Thyroid gland (tissue), 4 donors: ENCODE measurements around the gene RDX. TPM values are rescaled to one million over a fixed set of nuclear protein-coding genes. Genes with fewer than 3 reads are reported as not detected.

Experiments used
- DNase-seq, 2 donors: peaks; one replicate each; pipeline ENCODE4 v3.0.0-alpha.2; 2019
- H3K27ac ChIP-seq, 3 donors: fragments of 200-600 bp; sonication (generic); 1 replicate in 2 of 3; 2 replicates in 1 of 3; pipeline ENCODE4 v1.5.1; 2016 to 2019; ENCODE audit warnings: mild to moderate bottlenecking in 1 of 3, moderate library complexity in 1 of 3
- H3K27me3 ChIP-seq: fragments of 200-600 bp; sonication (generic); one replicate; pipeline ENCODE4 v1.5.1; 2019
- H3K36me3 ChIP-seq, 2 donors: fragments of 200-600 bp; sonication (generic); one replicate each; pipeline ENCODE4 v1.5.1; 2016 to 2019
- H3K4me1 ChIP-seq, 2 donors: fragments of 200-600 bp; sonication (generic); one replicate each; pipeline ENCODE4 v1.5.1; 2017 to 2019
- H3K4me3 ChIP-seq, 3 donors: fragments of 200-600 bp; sonication (generic); replicated peaks in 1 of 3; 1 replicate in 2 of 3; 2 replicates in 1 of 3; pipeline ENCODE4 v1.5.1; 2016; ENCODE audit warnings: mild to moderate bottlenecking in 1 of 3
- H3K9me3 ChIP-seq: fragments of 200-600 bp; sonication (generic); one replicate; pipeline ENCODE4 v1.5.1; 2017
- CTCF ChIP-seq, 6 experiments: fragments of 200-600 bp in 3 of 6; fragments of 450-650 bp in 3 of 6; sonication (generic) in 3 of 6; IDR thresholded peaks; one replicate each; pipeline ENCODE4 v1.5.1; 2016 to 2019; ENCODE audit warnings: antibody characterized with exemption in 6 of 6, mild to moderate bottlenecking in 2 of 6, inconsistent platforms in 1 of 6, moderate library complexity in 1 of 6
- POLR2A ChIP-seq, 2 donors: fragments of 450-650 bp; IDR thresholded peaks; one replicate each; pipeline ENCODE4 v1.6.1; 2017; ENCODE audit warnings: antibody characterized with exemption in 2 of 2, mild to moderate bottlenecking in 2 of 2, moderate library complexity in 1 of 2
- WGBS, 2 donors: methylation state at CpG; one replicate each; pipeline ENCODE4 v1.1.5; 2017; 5-methylcytosine and 5-hydroxymethylcytosine counted together
- intact Hi-C: fragments of 100-400 bp; cut with DNase I; formaldehyde crosslinking; loops from one replicate; pipeline ENCODE4 v1.15.1; 2023
- total RNA-seq, 4 donors: library from RNA; depleted of rRNA; stranded (reverse); fragments of >200 nt; gene quantifications; one replicate each; pipeline ENCODE4 v1.2.3, GENCODE V29; 2016

The RDX gene
- total RNA-seq, 4 donors from 2014 or later: 83.2 to 138 (median 107) TPM

- no peaks in the 10 kb centered on the region for H3K9me3 ChIP-seq
- peaks cover 3 to 4% of the 10 kb centered on the region in 2 donors for H3K4me1 ChIP-seq
- no peak overlapping the region for H3K4me3 ChIP-seq
- no peak for TF ChIP-seq CTCF (IDR thresholded peaks at IDR 0.05)
- no peak for TF ChIP-seq POLR2A (IDR thresholded peaks at IDR 0.05)
- H3K27me3 ChIP-seq: no peaks in the 10 kb centered on the region
- H3K27ac ChIP-seq: no peak overlapping the region
- DNase-seq: no peak
- H3K36me3 ChIP-seq: no peaks in the 10 kb centered on the region
- 81 to 83% methylated on average over 2 of the region's 2 CpGs for WGBS, 2 donors
- intact Hi-C loops: no loop called here
Measured at GRCh38 chr11:110133160-110133559, 163.3 kb downstream of the RDX start.

GRCh38 chr11:110131386-110132123 lies 164.9 kb downstream of the RDX start:
- DNase-seq: no peak
- no peaks in the 10 kb centered on the region for H3K9me3 ChIP-seq
- no peaks in the 10 kb centered on the region for H3K27me3 ChIP-seq
- intact Hi-C loops: no loop called here
- H3K36me3 ChIP-seq: no peaks in the 10 kb centered on the region
- TF ChIP-seq POLR2A (IDR thresholded peaks at IDR 0.05) (no peak), CTCF (IDR thresholded peaks at IDR 0.05) (no peak)
- H3K27ac ChIP-seq: no peak overlapping the region
- H3K4me1 ChIP-seq: peaks cover 6 to 11% of the 10 kb centered on the region in 2 donors
- H3K4me3 ChIP-seq: no peak overlapping the region
- WGBS, 2 donors: 90 to 95% methylated on average over 6 of the region's 6 CpGs

- TF ChIP-seq POLR2A (IDR thresholded peaks at IDR 0.05): no peak
- TF ChIP-seq CTCF (IDR thresholded peaks at IDR 0.05): no peak
- no peaks in the 10 kb centered on the region for H3K9me3 ChIP-seq
- H3K36me3 ChIP-seq: no peaks in the 10 kb centered on the region
- intact Hi-C loops: no loop called here
- H3K4me1 ChIP-seq: peaks cover 6 to 11% of the 10 kb centered on the region in 2 donors
- H3K27me3 ChIP-seq: no peaks in the 10 kb centered on the region
- no peak overlapping the region for H3K27ac ChIP-seq
- no peak for DNase-seq
- no peak overlapping the region for H3K4me3 ChIP-seq
- WGBS, 2 donors: 72 to 86% methylated on average over 10 of the region's 10 CpGs
Measured at GRCh38 chr11:110130642-110131238, 165.7 kb downstream of the RDX start.

GRCh38 chr11:110128161-110128560 lies 168.3 kb downstream of the RDX start:
- TF ChIP-seq CTCF (IDR thresholded peaks at IDR 0.05) (no peak), POLR2A (IDR thresholded peaks at IDR 0.05) (no peak)
- no peaks in the 10 kb centered on the region for H3K36me3 ChIP-seq
- WGBS, 2 donors: 18 to 31% methylated on average over 2 of the region's 2 CpGs
- no peaks in the 10 kb centered on the region for H3K27me3 ChIP-seq
- H3K4me1 ChIP-seq: peaks cover 6 to 11% of the 10 kb centered on the region in 2 donors
- no peaks in the 10 kb centered on the region for H3K9me3 ChIP-seq
- intact Hi-C loops: no loop called here
- no peak overlapping the region for H3K4me3 ChIP-seq
- peak overlapping the region in 1 of 3 donors; percentile 43 for H3K27ac ChIP-seq
- DNase-seq: no peak

- H3K27me3 ChIP-seq: no peaks in the 10 kb centered on the region
- intact Hi-C loops: no loop called here
- no peak overlapping the region for H3K4me3 ChIP-seq
- 79 to 82% methylated on average over 4 of the region's 4 CpGs for WGBS, 2 donors
- H3K9me3 ChIP-seq: no peaks in the 10 kb centered on the region
- H3K27ac ChIP-seq: no peak overlapping the region
- H3K36me3 ChIP-seq: no peaks in the 10 kb centered on the region
- TF ChIP-seq CTCF (IDR thresholded peaks at IDR 0.05): no peak
- no peak for TF ChIP-seq POLR2A (IDR thresholded peaks at IDR 0.05)
- H3K4me1 ChIP-seq: peaks cover 6 to 11% of the 10 kb centered on the region in 2 donors
- no peak for DNase-seq
Measured at GRCh38 chr11:110126936-110127335, 169.5 kb downstream of the RDX start.
